Gastroesophageal sphincter (tissue), 4 donors: ENCODE data around the gene CC2D2A. TPM values are rescaled to one million over a fixed set of nuclear protein-coding genes. Genes with fewer than 3 reads are reported as not detected.

Experiments used
- ATAC-seq: fragments of 150-250 bp; one replicate; pipeline ENCODE4 v1.9.1; 2016; ENCODE audit warnings: mild to moderate bottlenecking, moderate library complexity
- H3K27ac ChIP-seq, 4 donors: fragments of 200-600 bp; sonication (generic) in 3 of 4; 1 replicate in 3 of 4; 2 replicates in 1 of 4; pipeline ENCODE4 v1.5.1; 2016 to 2019
- H3K27me3 ChIP-seq: fragments of 200-600 bp; sonication (generic); one replicate; pipeline ENCODE4 v1.5.1; 2019
- H3K36me3 ChIP-seq, 2 donors: fragments of 200-600 bp; sonication (generic); one replicate each; pipeline ENCODE4 v1.5.1; 2019; ENCODE audit warnings: control low read depth in 1 of 2
- H3K4me1 ChIP-seq, 3 donors: fragments of 200-600 bp; sonication (generic); 1 replicate in 2 of 3; 2 replicates in 1 of 3; pipeline ENCODE4 v1.5.1; 2016 to 2019; ENCODE audit warnings: control low read depth in 2 of 3
- H3K4me3 ChIP-seq, 2 donors: fragments of 200-600 bp; sonication (generic); one replicate each; pipeline ENCODE4 v1.5.1; 2019; ENCODE audit warnings: mild to moderate bottlenecking in 1 of 2, moderate library complexity in 1 of 2
- H3K9me3 ChIP-seq, 3 donors: fragments of 200-600 bp; sonication (generic); one replicate each; pipeline ENCODE4 v1.5.1; 2017 to 2019; ENCODE audit warnings: control low read depth in 2 of 3
- CTCF ChIP-seq, 4 experiments: fragments of 200-600 bp in 2 of 4; fragments of 450-650 bp in 2 of 4; sonication (generic) in 1 of 4; IDR thresholded peaks; one replicate each; pipeline ENCODE4 v1.5.1; 2017 to 2019; ENCODE audit warnings: antibody characterized with exemption in 4 of 4, mild to moderate bottlenecking in 2 of 4, moderate library complexity in 2 of 4
- EP300 ChIP-seq: sonication (generic); formaldehyde crosslinking; IDR thresholded peaks from one replicate; pipeline ENCODE4 v1.6.1; 2017; ENCODE audit warnings: antibody characterized with exemption, mild to moderate bottlenecking
- POLR2A ChIP-seq, 2 donors: fragments of 450-650 bp; IDR thresholded peaks; one replicate each; pipeline ENCODE4 v1.6.1; 2017; ENCODE audit warnings: antibody characterized with exemption in 2 of 2, mild to moderate bottlenecking in 2 of 2, moderate library complexity in 1 of 2
- POLR2AphosphoS5 ChIP-seq: sonication (generic); formaldehyde crosslinking; IDR thresholded peaks from one replicate; pipeline ENCODE4 v1.6.1; 2017; ENCODE audit warnings: antibody characterized with exemption
- WGBS, 2 donors: methylation state at CpG; one replicate each; pipeline ENCODE4 v1.1.5; 2018; ENCODE audit warnings: low coverage in 1 of 2; 5-methylcytosine and 5-hydroxymethylcytosine counted together
- total RNA-seq, 4 donors: library from RNA; depleted of rRNA; stranded (reverse); fragments of >200 nt; gene quantifications; one replicate each; pipeline ENCODE4 v1.1.0, GENCODE V29; 2016

Gene CC2D2A
- total RNA-seq, 4 donors from 2014 or later = 31.8 to 80.5 (median 58.0) TPM

GRCh38 chr4:15521442-15522039 is 51.9 kb downstream of the CC2D2A start:
- no peaks in the 10 kb centered on the region for H3K27me3 ChIP-seq
- H3K4me1 ChIP-seq = peaks cover 0 to 4% (median 0%) of the 10 kb centered on the region in 3 donors
- peaks cover 0 to 90% of the 10 kb centered on the region in 2 donors for H3K36me3 ChIP-seq
- TF ChIP-seq CTCF (IDR thresholded peaks at IDR 0.05) (no peak), POLR2A (IDR thresholded peaks at IDR 0.05) (no peak), EP300 (no peak)
- ATAC-seq = no peak
- WGBS, 2 donors = 68 to 92% methylated on average over 4 of the region's 4 CpGs
- no peak overlapping the region for H3K4me3 ChIP-seq
- H3K9me3 ChIP-seq = no peaks in the 10 kb centered on the region
- no peak overlapping the region for H3K27ac ChIP-seq

GRCh38 chr4:15525080-15525479 is 55.4 kb downstream of the CC2D2A start:
- Histone ChIP-seq H3K27me3 (no peaks in the 10 kb centered on the region), H3K27ac (no peak overlapping the region), H3K4me3 (no peak overlapping the region), H3K9me3 (no peaks in the 10 kb centered on the region), H3K4me1 (peaks cover 0 to 4% (median 0%) of the 10 kb centered on the region in 3 donors), H3K36me3 (peaks cover 0 to 84% of the 10 kb centered on the region in 2 donors)
- no peak for ATAC-seq
- TF ChIP-seq EP300 (no peak), POLR2A (IDR thresholded peaks at IDR 0.05) (no peak), CTCF (IDR thresholded peaks at IDR 0.05) (no peak), POLR2AphosphoS5 (no peak)
- 100% methylated on average over 2 of the region's 2 CpGs; no CpG with 5 or more reads in 1 of the 2 donors for WGBS, 2 donors

DNA sequence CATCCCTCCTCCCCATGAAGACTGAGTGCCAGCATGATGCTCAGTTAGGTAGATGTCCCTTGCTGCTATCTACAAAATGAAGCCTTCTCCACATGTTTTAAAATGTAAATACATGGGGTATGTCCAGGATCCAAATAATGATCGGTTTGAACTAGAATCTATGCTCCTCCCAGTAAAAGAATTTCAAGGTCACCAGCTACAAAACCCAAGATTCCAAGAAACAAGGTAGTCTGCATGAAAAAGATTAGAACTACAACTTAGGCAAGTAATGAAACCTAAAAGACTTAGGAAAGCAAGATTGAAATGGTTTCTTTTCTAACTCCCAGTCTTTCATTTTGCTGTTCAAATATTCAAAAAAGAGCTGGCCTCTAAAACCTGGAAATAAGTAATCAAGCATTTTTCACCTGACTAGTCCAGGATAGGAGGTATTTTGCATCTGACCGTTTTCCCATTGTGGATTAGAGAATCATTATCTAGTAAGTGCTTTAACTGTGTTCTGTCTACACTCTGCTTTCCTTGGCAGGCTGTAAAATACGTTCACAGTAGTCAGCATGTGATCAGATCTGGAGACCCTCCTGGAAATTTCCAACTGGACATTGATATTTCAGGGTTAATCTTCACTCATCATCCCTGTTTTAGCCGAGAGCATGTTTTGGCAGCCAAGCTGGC is 57.4 kb downstream of the CC2D2A start:
- H3K4me3 ChIP-seq = no peak overlapping the region
- H3K36me3 ChIP-seq = peaks cover 0 to 82% of the 10 kb centered on the region in 2 donors
- H3K9me3 ChIP-seq = no peaks in the 10 kb centered on the region
- H3K27me3 ChIP-seq = no peaks in the 10 kb centered on the region
- TF ChIP-seq POLR2A (IDR thresholded peaks at IDR 0.05) (no peak), EP300 (no peak), CTCF (IDR thresholded peaks at IDR 0.05) (no peak), POLR2AphosphoS5 (no peak)
- no peak overlapping the region for H3K27ac ChIP-seq
- no peak for ATAC-seq
- H3K4me1 ChIP-seq = no peaks in the 10 kb centered on the region
- 80 to 83% methylated on average over 4 of the region's 4 CpGs for WGBS, 2 donors

- peaks cover 0 to 50% of the 10 kb centered on the region in 2 donors for H3K36me3 ChIP-seq
- TF ChIP-seq POLR2A (IDR thresholded peaks at IDR 0.05) = no peak
- TF ChIP-seq CTCF (IDR thresholded peaks at IDR 0.05) = no peak
- TF ChIP-seq POLR2AphosphoS5 = no peak
- no peak for TF ChIP-seq EP300
- ATAC-seq = no peak
Measured at GRCh38 chr4:15531792-15532191, 62.1 kb downstream of the CC2D2A start.

GRCh38 chr4:15533817-15534216 is 64.1 kb downstream of the CC2D2A start:
- Histone ChIP-seq H3K27ac (no peak overlapping the region), H3K4me1 (peaks cover 0 to 21% (median 0%) of the 10 kb centered on the region in 3 donors), H3K36me3 (peaks cover 0 to 51% of the 10 kb centered on the region in 2 donors), H3K4me3 (no peak overlapping the region), H3K27me3 (no peaks in the 10 kb centered on the region), H3K9me3 (no peaks in the 10 kb centered on the region)
- 79 to 100% methylated on average over 2 of the region's 2 CpGs for WGBS, 2 donors
- TF ChIP-seq POLR2A (IDR thresholded peaks at IDR 0.05) (no peak), POLR2AphosphoS5 (no peak), EP300 (no peak), CTCF (IDR thresholded peaks at IDR 0.05) (no peak)
- no peak for ATAC-seq

More at GRCh38 chr4:15531792-15532191, 62.1 kb downstream of the CC2D2A start:
- Histone ChIP-seq H3K27me3 (no peaks in the 10 kb centered on the region), H3K9me3 (no peaks in the 10 kb centered on the region), H3K4me3 (no peak overlapping the region), H3K27ac (no peak overlapping the region), H3K4me1 (peaks cover 0 to 13% (median 0%) of the 10 kb centered on the region in 3 donors)
- 97% methylated on average over 3 of the region's 3 CpGs; no CpG with 5 or more reads in 1 of the 2 donors for WGBS, 2 donors
